Muscle of leg (tissue), 16 donors: ENCODE measurements around the gene ID3. TPM values are rescaled to one million over a fixed set of nuclear protein-coding genes. Genes with fewer than 3 reads are reported as not detected.

ENCODE experiments used
- DNase-seq: peaks from one replicate; pipeline ENCODE4 v3.0.0; 2013
- H3K27ac ChIP-seq: one replicate; pipeline ENCODE4 v1.5.1; 2013; ENCODE audit warnings: mild to moderate bottlenecking, low read length, control low read depth
- H3K27me3 ChIP-seq: one replicate; pipeline ENCODE4 v1.6.1; 2013; ENCODE audit warnings: low read length; ENCODE audit not compliant: control insufficient read depth, insufficient read depth
- H3K36me3 ChIP-seq: one replicate; pipeline ENCODE4 v1.6.1; 2013; ENCODE audit warnings: low read length; ENCODE audit not compliant: control insufficient read depth, insufficient read depth
- H3K4me1 ChIP-seq: one replicate; pipeline ENCODE4 v1.6.1; 2013; ENCODE audit warnings: low read length; ENCODE audit not compliant: control insufficient read depth, insufficient read depth
- H3K4me3 ChIP-seq: one replicate; pipeline ENCODE4 v1.5.1; 2013; ENCODE audit warnings: low read length, control low read depth
- H3K9me3 ChIP-seq: replicated peaks from 2 replicates; pipeline ENCODE4 v1.6.1; 2013; ENCODE audit warnings: low read depth, low read length; ENCODE audit not compliant: control insufficient read depth
- WGBS: methylation state at CpG from one replicate; pipeline ENCODE4 v1.1.5; 2013; ENCODE audit warnings: missing lambda C conversion rate; ENCODE audit not compliant: insufficient coverage; 5-methylcytosine and 5-hydroxymethylcytosine counted together
- long read RNA-seq, 11 donors: transcript quantifications; one replicate each; lab custom pipeline, GENCODE V29; 2026
- polyA plus RNA-seq, 8 donors: library from polyadenylated mRNA; unstranded; fragments of 120-200 nt; gene quantifications; one replicate each; pipeline versions ENCODE4 v1.2.1 to v1.2.3, GENCODE V29; 2013; ENCODE audit warnings: inconsistent platforms in 1 of 8, low replicate concordance in 1 of 8; ENCODE audit not compliant: insufficient read length in 8 of 8, insufficient read depth in 1 of 8
- total RNA-seq: library from RNA; stranded (reverse); fragments of 120-200 nt; gene quantifications from one replicate; pipeline ENCODE4 v1.2.4, GENCODE V29; 2013

The ID3 gene, protein sequence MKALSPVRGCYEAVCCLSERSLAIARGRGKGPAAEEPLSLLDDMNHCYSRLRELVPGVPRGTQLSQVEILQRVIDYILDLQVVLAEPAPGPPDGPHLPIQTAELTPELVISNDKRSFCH
- 129 TPM for total RNA-seq
- polyA plus RNA-seq = 10 to 100 TPM; 46.9 to 98.2 (median 77.3) TPM
- long read RNA-seq, donor 1, transcript ID3-201 (3 exons, 1,251 nt) = major isoform, 32 of 39 reads
- long read RNA-seq, donor 1, partial matches to known transcripts = 5 of 39 reads
- long read RNA-seq, donor 1, other reads (novel, unspliced or antisense) = 0 of 39 reads
- long read RNA-seq, donor 2, transcript ID3-201 (3 exons, 1,251 nt) = major isoform, 10 of 10 reads
- long read RNA-seq, donor 2, partial matches to known transcripts = 0 of 10 reads
- long read RNA-seq, donor 2, other reads (novel, unspliced or antisense) = 0 of 10 reads
- long read RNA-seq, donor 3, transcript ID3-201 (3 exons, 1,251 nt) = major isoform, 79 of 80 reads
- long read RNA-seq, donor 3, partial matches to known transcripts = 0 of 80 reads
- long read RNA-seq, donor 3, other reads (novel, unspliced or antisense) = 0 of 80 reads
- long read RNA-seq, donor 4, transcript ID3-201 (3 exons, 1,251 nt) = major isoform, 89 of 92 reads
- long read RNA-seq, donor 4, partial matches to known transcripts = 0 of 92 reads
- long read RNA-seq, donor 4, other reads (novel, unspliced or antisense) = 0 of 92 reads
- long read RNA-seq, donor 5, transcript ID3-203 (2 exons, 892 nt) = minor isoform, 5 of 315 reads
- long read RNA-seq, donor 5, transcript ID3-201 (3 exons, 1,251 nt) = major isoform, 264 of 315 reads
- long read RNA-seq, donor 5, partial matches to known transcripts = 34 of 315 reads
- long read RNA-seq, donor 5, other reads (novel, unspliced or antisense) = 11 of 315 reads
- long read RNA-seq, donor 6, transcript ID3-201 (3 exons, 1,251 nt) = major isoform, 119 of 121 reads
- long read RNA-seq, donor 6, partial matches to known transcripts = 0 of 121 reads
- long read RNA-seq, donor 6, other reads (novel, unspliced or antisense) = 0 of 121 reads
- long read RNA-seq, donor 7, transcript ID3-201 (3 exons, 1,251 nt) = major isoform, 167 of 177 reads
- long read RNA-seq, donor 7, partial matches to known transcripts = 0 of 177 reads
- long read RNA-seq, donor 7, other reads (novel, unspliced or antisense) = 5 of 177 reads
- long read RNA-seq, donor 8, transcript ID3-201 (3 exons, 1,251 nt) = major isoform, 65 of 82 reads
- long read RNA-seq, donor 8, partial matches to known transcripts = 17 of 82 reads
- long read RNA-seq, donor 8, other reads (novel, unspliced or antisense) = 0 of 82 reads
- long read RNA-seq, donor 9, transcript ID3-201 (3 exons, 1,251 nt) = major isoform, 94 of 97 reads
- long read RNA-seq, donor 9, partial matches to known transcripts = 0 of 97 reads
- long read RNA-seq, donor 9, other reads (novel, unspliced or antisense) = 0 of 97 reads
- long read RNA-seq, donor 10, transcript ID3-201 (3 exons, 1,251 nt) = major isoform, 116 of 118 reads
- long read RNA-seq, donor 10, partial matches to known transcripts = 0 of 118 reads
- long read RNA-seq, donor 10, other reads (novel, unspliced or antisense) = 0 of 118 reads
- long read RNA-seq, donor 11, transcript ID3-201 (3 exons, 1,251 nt) = major isoform, 110 of 126 reads
- long read RNA-seq, donor 11, partial matches to known transcripts = 0 of 126 reads
- long read RNA-seq, donor 11, other reads (novel, unspliced or antisense) = 13 of 126 reads

GRCh38 chr1:23559136-23559984, at the start of gene ID3:
ID3 (minus strand) TSS chr1:23559501; CDS start chr1:23559426, 75 bp downstream.
- under 1% methylated on average over 55 of the region's 57 CpGs for WGBS
- Histone ChIP-seq H3K27me3 (no peaks in the 10 kb centered on the region), H3K4me3 (peak within 1 kb of the TSS; percentile 95), H3K4me1 (peaks cover 77% of the 10 kb centered on the region), H3K9me3 (no peaks in the 10 kb centered on the region), H3K27ac (peak within 1 kb of the TSS; percentile 99), H3K36me3 (peaks cover 13% of the 10 kb centered on the region)
- peak; percentile 99 for DNase-seq

GRCh38 chr1:23607944-23608343, 48.6 kb upstream of the ID3 start:
- no peaks in the 10 kb centered on the region for H3K9me3 ChIP-seq
- H3K36me3 ChIP-seq = no peaks in the 10 kb centered on the region
- DNase-seq = no peak
- no peaks in the 10 kb centered on the region for H3K4me1 ChIP-seq
- H3K27ac ChIP-seq = no peak overlapping the region
- WGBS = 69% methylated on average over 3 of the region's 4 CpGs
- no peak overlapping the region for H3K4me3 ChIP-seq
- no peaks in the 10 kb centered on the region for H3K27me3 ChIP-seq

DNA sequence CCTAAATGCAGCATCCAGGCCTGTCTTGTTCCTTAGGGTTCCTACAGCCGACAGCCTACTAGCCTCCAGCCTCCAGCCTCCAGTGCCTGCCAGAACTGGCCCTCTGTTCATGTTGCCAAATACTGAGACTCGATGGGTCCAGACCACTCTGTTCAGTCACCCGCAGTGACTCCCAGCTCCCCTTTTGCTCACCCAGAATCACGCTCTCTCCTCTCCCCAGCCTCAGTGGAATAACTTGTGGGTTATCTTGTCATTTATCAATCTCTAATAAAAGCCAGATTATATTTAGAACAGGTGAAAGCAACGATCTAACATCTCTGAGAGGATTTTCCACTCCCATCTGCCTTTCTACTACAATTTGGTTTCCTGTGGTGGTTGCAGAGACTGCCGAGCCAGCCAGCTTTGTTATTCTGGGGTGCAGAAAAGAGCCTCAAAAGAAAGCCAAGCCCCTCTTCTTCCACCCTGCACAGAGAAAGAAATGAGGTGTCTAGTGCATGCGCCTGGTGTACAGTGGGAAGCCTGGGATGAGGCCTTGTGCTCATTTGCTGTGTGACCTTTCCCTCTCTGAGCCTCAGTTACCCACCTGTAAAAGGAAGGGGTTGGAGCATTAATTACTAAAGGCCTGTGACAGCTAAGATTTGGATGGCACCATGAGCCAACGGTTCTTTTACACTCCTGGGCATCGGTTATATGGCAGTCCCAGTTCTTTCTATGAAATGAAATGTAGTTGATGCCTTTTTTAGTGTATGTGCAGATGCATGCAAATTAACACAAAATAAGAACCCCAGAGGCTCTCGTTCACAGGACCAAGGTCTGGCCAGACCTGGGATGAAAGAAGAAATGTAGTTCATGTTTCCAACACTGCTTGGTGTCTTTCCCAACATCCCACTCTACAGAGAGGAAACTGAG, 42.9 kb upstream of the ID3 start:
- Histone ChIP-seq H3K27ac (no peak overlapping the region), H3K4me1 (peaks cover 14% of the 10 kb centered on the region), H3K36me3 (no peaks in the 10 kb centered on the region), H3K27me3 (no peaks in the 10 kb centered on the region), H3K9me3 (no peaks in the 10 kb centered on the region), H3K4me3 (no peak overlapping the region)
- WGBS = 73% methylated on average over 2 of the region's 10 CpGs
- DNase-seq = no peak

DNA sequence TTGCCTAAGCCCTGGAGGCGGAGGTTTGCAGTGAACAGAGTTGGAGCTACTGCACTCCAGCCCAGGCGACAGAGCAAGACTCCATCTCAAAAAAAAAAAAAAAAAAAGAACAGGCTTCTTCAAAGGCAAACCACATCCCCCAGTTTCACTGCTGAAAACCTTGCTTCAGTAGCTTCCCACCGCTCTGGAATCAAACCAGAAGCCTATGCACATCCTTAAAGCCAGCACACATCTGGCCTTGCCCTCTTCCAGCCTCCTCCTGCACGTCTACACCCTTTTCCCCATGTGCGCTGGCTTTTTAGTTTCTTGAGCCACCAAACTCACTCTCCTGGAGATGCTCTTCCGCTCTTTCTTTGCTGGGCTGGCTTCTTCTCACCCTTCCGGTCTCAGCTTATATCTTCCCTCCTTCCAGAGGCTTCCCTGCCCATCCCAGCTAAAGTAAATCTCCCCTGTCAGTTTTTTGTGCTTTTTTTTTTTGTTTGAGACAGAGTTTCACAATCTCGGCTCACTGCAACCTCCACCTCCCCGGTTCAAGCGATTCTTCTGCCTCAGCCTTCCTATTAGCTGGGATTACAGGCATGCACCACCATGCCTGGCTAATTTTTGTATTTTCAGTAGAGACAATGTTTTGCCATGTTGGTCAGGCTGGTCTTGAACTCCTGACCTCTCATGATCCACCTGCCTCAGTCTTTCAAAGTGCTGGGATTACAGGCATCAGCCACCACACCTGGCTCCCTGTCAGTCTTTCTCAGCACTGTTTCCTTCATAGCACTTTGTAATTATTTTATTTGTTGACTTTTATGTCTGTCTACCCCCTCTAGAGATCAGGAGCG, 42.0 kb upstream of the ID3 start:
- Histone ChIP-seq H3K4me1 (peaks cover 16% of the 10 kb centered on the region), H3K27me3 (no peaks in the 10 kb centered on the region), H3K27ac (no peak overlapping the region), H3K36me3 (no peaks in the 10 kb centered on the region), H3K9me3 (no peaks in the 10 kb centered on the region), H3K4me3 (no peak overlapping the region)
- WGBS = 61% methylated on average over 8 of the region's 11 CpGs
- DNase-seq = no peak

DNA sequence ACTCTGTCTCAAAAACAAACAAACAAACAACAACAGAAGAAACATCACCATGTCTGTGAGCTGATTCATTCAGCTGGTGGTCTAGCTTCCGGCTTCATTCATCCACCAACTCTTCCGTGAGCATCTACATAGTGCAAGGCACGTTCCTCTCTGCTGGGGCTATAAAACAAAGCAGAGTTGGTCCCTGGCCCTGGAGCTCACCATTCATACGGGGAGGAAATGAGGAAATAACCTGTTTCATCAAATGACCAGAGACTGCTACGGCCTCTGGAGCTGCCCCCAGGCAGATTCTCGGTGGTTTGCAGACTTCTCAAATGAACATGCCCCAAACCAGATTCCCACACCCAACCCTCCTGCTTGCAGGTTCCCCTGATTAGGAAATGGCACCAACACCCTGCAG, 41.0 kb upstream of the ID3 start:
- 57% methylated on average over 3 of the region's 6 CpGs for WGBS
- H3K9me3 ChIP-seq = no peaks in the 10 kb centered on the region
- no peaks in the 10 kb centered on the region for H3K36me3 ChIP-seq
- no peak for DNase-seq
- H3K4me1 ChIP-seq = peaks cover 16% of the 10 kb centered on the region
- H3K4me3 ChIP-seq = no peak overlapping the region
- H3K27ac ChIP-seq = no peak overlapping the region
- H3K27me3 ChIP-seq = no peaks in the 10 kb centered on the region

DNA sequence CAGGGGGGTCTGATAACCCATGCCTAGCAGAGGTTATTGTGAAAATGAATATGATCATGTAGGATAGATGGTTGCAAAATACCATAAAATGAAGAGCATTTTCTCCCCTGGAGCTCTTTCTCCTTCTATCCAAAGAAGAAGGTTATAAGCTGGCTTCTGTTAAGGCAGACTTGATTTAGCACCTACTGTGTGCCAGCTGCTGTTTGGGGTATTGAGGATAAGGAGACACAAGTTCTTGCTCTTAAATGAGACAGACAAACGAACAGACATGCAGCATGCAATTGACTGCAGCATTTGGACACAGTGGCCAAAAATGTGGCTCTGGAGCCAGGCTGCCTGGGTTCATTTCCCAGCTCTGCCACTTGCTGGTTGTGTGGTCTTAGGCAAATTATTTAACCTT, 39.8 kb upstream of the ID3 start:
- DNase-seq = no peak
- Histone ChIP-seq H3K27me3 (no peaks in the 10 kb centered on the region), H3K9me3 (no peaks in the 10 kb centered on the region), H3K36me3 (no peaks in the 10 kb centered on the region), H3K27ac (peak overlapping the region; percentile 66), H3K4me1 (peaks cover 16% of the 10 kb centered on the region), H3K4me3 (no peak overlapping the region)
- WGBS = 71% methylated on average over 1 of the region's 1 CpG

DNA sequence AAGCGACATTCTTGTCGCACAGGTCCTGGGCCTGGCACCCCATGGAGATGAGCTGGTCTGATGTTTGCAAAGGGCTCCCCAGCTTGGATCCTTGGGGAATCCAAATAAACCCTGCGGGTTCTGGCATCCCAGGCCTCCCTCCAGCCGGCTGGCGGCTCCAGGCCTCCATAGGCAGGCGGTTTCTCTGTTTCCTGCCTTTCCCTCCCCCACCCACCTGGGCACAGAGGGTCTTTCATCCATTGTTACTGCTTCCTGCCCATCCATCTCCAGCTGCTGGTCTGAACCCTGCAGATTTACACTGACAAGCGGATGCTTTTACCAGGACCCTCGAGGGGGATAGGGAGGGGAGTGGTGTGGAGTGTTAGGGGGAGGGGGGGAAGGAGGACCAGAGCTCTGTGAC, 39.1 kb upstream of the ID3 start:
- no peak overlapping the region for H3K4me3 ChIP-seq
- no peaks in the 10 kb centered on the region for H3K36me3 ChIP-seq
- no peaks in the 10 kb centered on the region for H3K27me3 ChIP-seq
- DNase-seq = no peak
- peak overlapping the region; percentile 66 for H3K27ac ChIP-seq
- 63% methylated on average over 6 of the region's 8 CpGs for WGBS
- no peaks in the 10 kb centered on the region for H3K9me3 ChIP-seq
- peaks cover 21% of the 10 kb centered on the region for H3K4me1 ChIP-seq
